GM18909 (cell line): Measurements from ENCODE around the gene POU2F3.

Experiments used
- ATAC-seq: cut with Tn5 transposase; IDR thresholded peaks from one replicate; pipeline ENCODE4 v1.9.1; 2021; ENCODE audit warnings: mild to moderate bottlenecking; ENCODE audit not compliant: unreplicated experiment, poor library complexity

The POU2F3 gene

GRCh38 chr11:120334894-120335462 is 95.0 kb downstream of the POU2F3 start:
- no peak for ATAC-seq

DNA sequence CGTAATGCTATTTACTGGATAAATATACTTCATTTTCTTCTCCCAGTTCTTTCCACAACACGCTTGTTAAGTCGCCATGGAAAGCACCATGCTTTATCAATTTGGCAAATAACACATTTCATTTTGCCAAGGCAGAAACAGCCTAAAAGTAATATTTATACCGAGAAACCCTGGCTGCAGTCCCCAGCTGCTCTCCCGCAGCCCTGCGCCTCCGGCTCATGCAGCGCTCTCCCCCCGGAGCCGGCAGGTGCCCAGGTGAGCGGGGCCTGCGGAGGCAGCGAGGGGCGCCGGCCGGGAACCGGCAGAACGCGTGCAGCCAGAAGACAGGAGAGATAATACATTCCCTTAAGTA is 95.6 kb downstream of the POU2F3 start:
- peak; percentile 28 for ATAC-seq

- peak; percentile 66 for ATAC-seq
Measured at GRCh38 chr11:120335908-120336640, 96.1 kb downstream of the POU2F3 start, which contains the start of gene ARHGEF12. TSS of gene ARHGEF12 (plus strand) at chr11:120336413. CDS start at chr11:120337244, 831 bp downstream.

- ATAC-seq: peak; percentile 38
Measured at GRCh38 chr11:120336641-120337354, 96.9 kb downstream of the POU2F3 start.

DNA sequence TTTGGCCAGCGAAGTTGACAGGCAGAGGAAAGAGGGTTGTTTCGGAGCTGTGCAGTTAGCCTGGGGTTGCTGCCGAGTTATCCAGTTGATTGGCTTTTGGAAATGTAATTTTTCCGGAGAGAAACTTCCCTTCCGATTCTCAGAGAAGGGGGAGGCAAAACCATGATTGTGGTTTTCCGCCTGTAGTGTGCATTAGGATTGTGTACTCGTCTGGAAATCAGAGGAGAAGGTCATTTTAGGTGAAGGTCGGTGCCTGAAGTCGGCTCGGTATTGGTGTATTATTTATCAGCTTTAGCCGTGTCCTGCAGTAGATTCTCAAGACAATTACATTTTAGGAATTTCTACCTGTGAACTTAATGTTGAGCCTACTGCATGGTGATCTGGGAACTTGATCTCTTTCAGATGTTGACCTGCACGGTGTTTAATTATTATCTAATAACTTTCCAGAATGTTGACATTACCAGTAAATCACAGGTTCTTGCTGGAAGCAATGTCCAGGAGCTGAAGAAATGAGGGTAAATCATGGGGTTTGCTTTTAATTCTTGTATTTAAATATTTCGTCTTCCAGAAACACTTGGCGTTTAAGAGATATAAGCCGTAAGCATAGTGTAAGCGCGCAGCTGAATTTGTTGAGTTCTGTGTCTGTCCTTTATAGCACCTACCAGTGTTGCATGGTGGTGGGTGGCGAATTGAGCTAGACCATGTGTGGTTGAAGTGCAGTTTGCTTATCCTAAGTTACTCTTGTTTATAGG is 97.6 kb downstream of the POU2F3 start:
- no peak for ATAC-seq

GRCh38 chr11:120338107-120338933 is 98.4 kb downstream of the POU2F3 start:
- no peak for ATAC-seq

GRCh38 chr11:120339394-120339890 is 99.5 kb downstream of the POU2F3 start:
- ATAC-seq: no peak

DNA sequence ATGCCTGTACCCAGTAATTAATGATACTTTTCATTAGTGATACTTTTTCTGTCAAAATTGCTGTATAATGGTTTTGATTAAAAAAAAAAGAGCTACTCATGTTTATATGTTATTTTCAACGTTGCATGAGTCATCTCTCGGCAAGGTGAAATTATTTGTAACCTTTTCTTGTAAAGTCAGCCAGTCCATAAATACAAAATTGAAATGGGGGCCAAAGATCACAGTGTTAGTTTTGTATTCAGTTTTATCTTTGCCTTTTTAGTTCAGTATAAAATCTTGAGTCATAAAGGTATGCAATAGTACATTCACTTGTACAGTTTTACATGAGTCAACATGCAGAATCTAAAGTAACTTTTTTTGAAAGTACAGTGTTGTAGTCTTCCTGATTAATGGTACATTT is 100.6 kb downstream of the POU2F3 start:
- ATAC-seq: no peak

GRCh38 chr11:120342226-120342625 is 102.3 kb downstream of the POU2F3 start:
- no peak for ATAC-seq

DNA sequence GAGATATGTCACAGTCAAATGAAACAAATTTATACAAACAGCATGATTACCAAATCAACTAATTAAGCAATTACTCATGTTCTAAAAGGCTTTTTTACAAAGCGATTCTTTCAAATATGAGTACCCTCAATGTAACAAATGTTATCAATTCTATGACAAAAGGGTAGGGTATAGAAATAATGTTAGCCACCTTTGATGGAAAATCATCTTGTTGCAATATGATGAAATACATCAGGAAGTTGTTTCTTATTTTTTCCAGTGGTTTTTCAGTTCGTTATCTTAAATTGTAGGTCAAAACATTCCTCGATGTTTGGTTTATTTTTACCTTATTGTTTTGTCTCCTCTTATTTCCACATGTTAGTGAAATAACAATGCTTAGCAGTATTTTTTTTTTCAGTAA is 102.7 kb downstream of the POU2F3 start:
- no peak for ATAC-seq

GRCh38 chr11:120343429-120343828 is 103.5 kb downstream of the POU2F3 start:
- no peak for ATAC-seq

DNA sequence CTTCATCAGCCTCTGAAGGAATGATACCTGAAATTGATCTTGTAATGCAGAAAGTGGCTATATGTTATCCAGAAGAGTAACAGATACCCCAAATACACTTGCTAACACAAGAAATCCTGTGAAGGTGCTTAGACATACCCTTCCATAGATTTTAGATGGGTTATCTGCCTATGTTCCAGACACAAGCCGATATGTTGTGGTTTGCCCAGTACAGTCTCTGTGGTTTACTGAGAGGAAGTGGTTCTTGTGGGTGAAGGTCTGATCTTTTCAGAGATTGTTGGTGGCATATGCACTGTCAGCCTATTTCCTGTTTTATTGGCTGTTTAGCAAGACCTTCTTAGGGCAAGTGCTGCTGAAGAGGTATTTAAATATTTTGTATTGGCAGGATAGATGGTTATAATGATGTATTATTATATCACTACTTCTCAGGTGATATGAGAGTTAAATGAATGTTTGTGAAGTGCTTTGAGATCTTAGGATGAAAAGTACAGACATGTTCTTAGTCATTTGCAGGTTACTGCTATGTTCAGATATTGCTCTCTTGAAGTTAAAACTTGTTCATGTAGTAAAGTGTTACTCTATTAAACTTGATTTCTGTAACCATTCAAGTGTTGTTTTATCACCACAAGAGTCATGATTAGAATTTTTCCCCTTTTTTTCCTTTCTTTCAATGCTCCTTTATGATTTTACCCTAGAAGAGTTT is 104.5 kb downstream of the POU2F3 start:
- peak; percentile 91 for ATAC-seq

DNA sequence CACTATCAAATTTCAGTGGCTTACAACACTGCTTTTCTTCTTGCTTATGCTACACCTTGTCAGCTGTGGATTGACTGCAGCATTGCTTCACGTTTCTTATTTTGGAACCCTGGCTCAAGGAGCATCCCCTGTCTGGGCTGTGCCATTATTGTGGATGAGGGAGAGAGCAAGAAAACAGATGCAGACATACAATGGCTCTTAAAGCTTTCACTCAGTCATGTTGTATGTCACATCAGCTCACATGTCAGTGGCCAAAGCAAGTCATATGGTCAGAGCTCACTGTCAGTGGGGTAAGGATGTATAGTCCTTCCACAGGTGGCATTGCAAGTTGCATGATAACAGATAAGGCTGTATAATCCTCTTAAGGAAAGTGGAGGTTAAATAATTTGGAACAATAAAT is 106.3 kb downstream of the POU2F3 start:
- ATAC-seq: no peak

- ATAC-seq: no peak
Measured at GRCh38 chr11:120350637-120351036, 110.7 kb downstream of the POU2F3 start.

DNA sequence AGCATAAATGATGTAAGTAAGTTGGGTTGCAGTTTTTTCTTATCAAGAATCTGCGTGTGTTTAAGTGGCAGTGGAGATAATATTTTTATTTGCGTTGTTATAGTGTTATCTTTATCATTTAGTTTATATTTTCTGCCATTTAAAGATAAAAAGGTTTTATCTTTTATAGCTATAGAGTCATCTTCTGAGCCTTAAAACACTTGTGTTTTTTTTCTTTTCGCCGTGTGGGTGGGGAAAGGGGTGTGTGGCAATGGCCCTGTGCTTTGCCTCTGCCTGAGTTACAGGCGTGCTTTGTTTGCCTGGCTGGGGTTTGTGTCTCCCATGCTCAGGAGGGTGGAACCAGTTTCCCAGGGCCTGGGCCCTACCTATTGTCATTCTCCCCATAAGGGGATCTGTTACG is 112.5 kb downstream of the POU2F3 start:
- no peak for ATAC-seq

DNA sequence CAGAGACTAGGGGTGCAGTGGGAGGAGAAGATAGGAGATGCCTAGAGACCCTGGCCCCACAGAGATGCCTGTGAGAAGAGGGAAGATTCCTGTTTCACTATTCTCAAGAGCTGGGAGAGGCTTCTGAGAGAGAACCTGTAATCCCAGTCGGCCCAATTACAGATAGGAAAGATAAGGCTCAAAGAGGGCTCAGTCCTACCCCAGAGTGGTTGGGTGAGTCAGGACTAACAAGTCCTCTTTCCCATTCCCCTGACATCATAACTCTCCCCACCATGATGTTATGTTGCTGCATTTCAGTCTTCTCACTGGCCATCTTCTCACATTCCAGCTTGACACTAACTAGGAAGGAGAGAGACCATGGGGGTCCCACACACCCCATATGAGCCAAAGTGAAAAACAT is 114.1 kb downstream of the POU2F3 start:
- no peak for ATAC-seq

GRCh38 chr11:120354779-120355178 is 114.8 kb downstream of the POU2F3 start:
- ATAC-seq: no peak

GRCh38 chr11:120357620-120358019 is 117.7 kb downstream of the POU2F3 start:
- no peak for ATAC-seq

DNA sequence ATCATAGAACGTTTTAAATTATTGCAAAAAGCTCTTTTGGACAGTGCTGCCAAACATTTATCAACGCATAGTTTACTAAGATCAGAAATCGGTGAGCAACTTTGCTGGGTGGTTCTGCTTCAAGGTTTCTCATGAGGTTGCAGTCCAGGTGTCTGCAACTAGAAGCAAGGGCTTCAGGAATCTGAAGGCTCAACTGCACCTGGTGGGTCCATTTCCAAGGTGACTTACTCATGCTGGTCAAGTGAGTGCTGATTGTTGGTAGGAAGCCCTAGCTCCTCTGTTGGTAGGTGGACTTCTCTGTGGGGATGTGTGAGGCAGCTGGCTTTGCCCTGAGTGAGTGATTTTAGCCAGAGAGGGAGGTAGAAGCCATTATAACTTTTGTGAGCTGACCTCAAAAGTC is 118.8 kb downstream of the POU2F3 start:
- ATAC-seq: no peak
